Liver (tissue), 9 donors: ENCODE results near the gene RGS10. TPM values are rescaled to one million over a fixed set of nuclear protein-coding genes. Genes with fewer than 3 reads are reported as not detected.

Experiments
- DNase-seq: peaks from one replicate; pipeline ENCODE4 v3.0.0-alpha.2; 2017; ENCODE audit warnings: low spot score
- H3K27ac ChIP-seq, 2 donors: one replicate each; pipeline ENCODE4 v1.7.0; 2013; ENCODE audit warnings: inconsistent platforms in 2 of 2, low read length in 2 of 2, control low read depth in 1 of 2, low read depth in 1 of 2, mild to moderate bottlenecking in 1 of 2
- H3K27me3 ChIP-seq, 4 donors: one replicate each; pipeline versions ENCODE4 v1.6.1 to v1.7.0; 2013; ENCODE audit warnings: low read length in 3 of 4, inconsistent platforms in 1 of 4, mild to moderate bottlenecking in 1 of 4, moderate library complexity in 1 of 4; ENCODE audit not compliant: control insufficient read depth in 4 of 4, insufficient read depth in 4 of 4
- H3K36me3 ChIP-seq, 4 donors: one replicate each; pipeline versions ENCODE4 v1.6.1 to v1.7.0; 2013; ENCODE audit warnings: low read length in 3 of 4, mild to moderate bottlenecking in 3 of 4, low read depth in 1 of 4, moderate library complexity in 1 of 4; ENCODE audit not compliant: control insufficient read depth in 4 of 4, insufficient read depth in 3 of 4
- H3K4me1 ChIP-seq, 4 donors: one replicate each; pipeline versions ENCODE4 v1.6.1 to v1.7.0; 2013; ENCODE audit warnings: low read length in 3 of 4, mild to moderate bottlenecking in 3 of 4, moderate library complexity in 1 of 4; ENCODE audit not compliant: control insufficient read depth in 4 of 4, insufficient read depth in 4 of 4
- H3K4me3 ChIP-seq, 3 donors: one replicate each; pipeline versions ENCODE4 v1.6.1 to v1.7.0; 2013; ENCODE audit warnings: low read length in 3 of 3, control low read depth in 1 of 3, low read depth in 1 of 3, mild to moderate bottlenecking in 1 of 3
- H3K9ac ChIP-seq, 2 donors: one replicate each; pipeline ENCODE4 v1.7.0; 2013; ENCODE audit warnings: low read length in 2 of 2, mild to moderate bottlenecking in 2 of 2, moderate library complexity in 2 of 2, control low read depth in 1 of 2, low read depth in 1 of 2
- H3K9me3 ChIP-seq, 4 donors: one replicate each; pipeline versions ENCODE4 v1.6.1 to v1.7.0; 2013; ENCODE audit warnings: low read length in 3 of 4; ENCODE audit not compliant: control insufficient read depth in 4 of 4
- ATF3 ChIP-seq: IDR thresholded peaks from 2 replicates; pipeline ENCODE4 v1.6.1; 2016; ENCODE audit warnings: antibody characterized with exemption
- CTCF ChIP-seq: fragments of 150-350 bp; IDR thresholded peaks from 2 replicates; pipeline ENCODE4 v1.5.1; 2017; ENCODE audit warnings: improper control_type of control experiment, low read depth, low read length; ENCODE audit not compliant: missing input control
- EGR1 ChIP-seq, 2 donors: IDR thresholded peaks; 2 replicates each; pipeline ENCODE4 v1.6.1; 2016 to 2018; ENCODE audit warnings: antibody characterized with exemption in 2 of 2, low read depth in 2 of 2
- FOXA1 ChIP-seq: IDR thresholded peaks from 2 replicates; pipeline ENCODE4 v1.6.1; 2016; ENCODE audit warnings: antibody characterized with exemption
- FOXA2 ChIP-seq: IDR thresholded peaks from 2 replicates; pipeline ENCODE4 v1.6.1; 2016; ENCODE audit warnings: antibody characterized with exemption
- GABPA ChIP-seq, 2 donors: IDR thresholded peaks in 1 of 2; conservative IDR thresholded peaks in 1 of 2; 2 replicates each; pipeline ENCODE4 v1.6.1; 2016; ENCODE audit warnings: antibody characterized with exemption in 2 of 2, mild to moderate bottlenecking in 1 of 2, moderate library complexity in 1 of 2
- HNF4A ChIP-seq, 2 donors: conservative IDR thresholded peaks; 2 replicates each; pipeline ENCODE4 v1.6.1; 2016; ENCODE audit warnings: antibody characterized with exemption in 2 of 2, mild to moderate bottlenecking in 2 of 2
- HNF4G ChIP-seq: IDR thresholded peaks from 2 replicates; pipeline ENCODE4 v1.6.1; 2016; ENCODE audit warnings: antibody characterized with exemption
- JUND ChIP-seq, 2 donors: IDR thresholded peaks; 2 replicates each; pipeline ENCODE4 v1.6.1; 2016; ENCODE audit warnings: antibody characterized with exemption in 2 of 2
- MAX ChIP-seq: IDR thresholded peaks from 2 replicates; pipeline ENCODE4 v1.6.1; 2016; ENCODE audit warnings: antibody characterized with exemption
- NR2F2 ChIP-seq: IDR thresholded peaks from 2 replicates; pipeline ENCODE4 v1.6.1; 2016; ENCODE audit warnings: antibody characterized with exemption
- RAD21 ChIP-seq, 2 donors: IDR thresholded peaks; 2 replicates each; pipeline ENCODE4 v1.6.1; 2016; ENCODE audit warnings: antibody characterized with exemption in 2 of 2, mild to moderate bottlenecking in 2 of 2
- REST ChIP-seq: IDR thresholded peaks from 2 replicates; pipeline ENCODE4 v1.6.1; 2016; ENCODE audit warnings: antibody characterized with exemption, mild to moderate bottlenecking
- RXRA ChIP-seq, 2 donors: IDR thresholded peaks; 2 replicates each; pipeline ENCODE4 v1.6.1; 2017 to 2018; ENCODE audit warnings: antibody characterized with exemption in 2 of 2, mild to moderate bottlenecking in 1 of 2
- SP1 ChIP-seq: IDR thresholded peaks from 2 replicates; pipeline ENCODE4 v1.6.1; 2018; ENCODE audit warnings: antibody characterized with exemption, mild to moderate bottlenecking
- TAF1 ChIP-seq: conservative IDR thresholded peaks from 2 replicates; pipeline ENCODE4 v1.6.1; 2016; ENCODE audit warnings: antibody characterized with exemption, mild to moderate bottlenecking
- YY1 ChIP-seq: IDR thresholded peaks from 2 replicates; pipeline ENCODE4 v1.6.1; 2016; ENCODE audit warnings: antibody characterized with exemption, mild to moderate bottlenecking
- ZBTB33 ChIP-seq: IDR thresholded peaks from 2 replicates; pipeline ENCODE4 v1.6.1; 2016; ENCODE audit warnings: antibody characterized with exemption
- WGBS: extraction: QIAGEN DNeasy Blood & Tissue Kit; methylation state at CpG from one replicate; pipeline ENCODE4 v1.1.7; 2013; 5-methylcytosine and 5-hydroxymethylcytosine counted together
- polyA plus RNA-seq, 2 donors: library from polyadenylated mRNA; stranded (reverse) in 1 of 2; unstranded in 1 of 2; fragments of 200-250 nt in 1 of 2; fragments of >200 nt in 1 of 2; fragmentation: Nextera tagmentation in 1 of 2; extraction: Ambion mirVana in 1 of 2; gene quantifications; one replicate each; pipeline versions ENCODE4 v1.2.1 to v1.2.3, GENCODE V29; 2013 to 2015
- total RNA-seq, 2 donors: library from RNA; depleted of rRNA; stranded (reverse); fragments of >200 nt; gene quantifications; one replicate each; pipeline ENCODE4 v1.2.3, GENCODE V29; 2014
- donor health status: healthy.
- donor health status: healthy.
- donor health status: healthy.
- donor health status: healthy.
- donor health status: healthy.

The RGS10 gene
- total and polyA plus RNA-seq, 4 donors: 1.8 to 51.9 (median 2.2) TPM

GRCh38 chr10:119469846-119470245, 72.7 kb downstream of the RGS10 start (continued):
- no peak for TF ChIP-seq TAF1
- TF ChIP-seq FOXA1: no peak
- no peak for TF ChIP-seq RAD21 (IDR thresholded peaks at IDR 0.05)
- TF ChIP-seq HNF4A (conservative IDR thresholded peaks at IDR 0.05): no peak
- TF ChIP-seq HNF4G: no peak
- TF ChIP-seq CTCF: no peak

- Histone ChIP-seq H3K4me3 (no peak overlapping the region), H3K4me1 (no peaks in the 10 kb centered on the region), H3K36me3 (no peaks in the 10 kb centered on the region), H3K9me3 (no peaks in the 10 kb centered on the region), H3K9ac (no peak overlapping the region), H3K27me3 (no peaks in the 10 kb centered on the region), H3K27ac (no peak overlapping the region)
- 95% methylated on average over 8 of the region's 8 CpGs for WGBS
- no peak for TF ChIP-seq RXRA (IDR thresholded peaks at IDR 0.05)
- TF ChIP-seq CTCF: no peak
- TF ChIP-seq ATF3: no peak
- no peak for TF ChIP-seq ZBTB33
- no peak for TF ChIP-seq REST
- no peak for TF ChIP-seq FOXA1
- no peak for TF ChIP-seq HNF4A (conservative IDR thresholded peaks at IDR 0.05)
- no peak for TF ChIP-seq GABPA (IDR thresholded peaks at IDR 0.05 in 1 of 2, conservative IDR thresholded peaks at IDR 0.05 in 1 of 2)
- no peak for TF ChIP-seq YY1
- TF ChIP-seq NR2F2: no peak
- no peak for TF ChIP-seq FOXA2
- no peak for TF ChIP-seq TAF1
- TF ChIP-seq MAX: no peak
- no peak for TF ChIP-seq EGR1 (IDR thresholded peaks at IDR 0.05; ENCODE audit: low read depth in 2 of 2)
- no peak for TF ChIP-seq RAD21 (IDR thresholded peaks at IDR 0.05)
- no peak for TF ChIP-seq SP1
- TF ChIP-seq JUND (IDR thresholded peaks at IDR 0.05): no peak
- TF ChIP-seq HNF4G: no peak
- DNase-seq: no peak
Measured at GRCh38 chr10:119469325-119469707, 73.2 kb downstream of the RGS10 start.
